Fibroblast of upper back skin (primary cell): Measurements from ENCODE around the gene WFS1.

Experiments
- DNase-seq: peaks from one replicate; pipeline ENCODE4 v3.0.0-alpha.2; 2013

WFS1 gene, protein sequence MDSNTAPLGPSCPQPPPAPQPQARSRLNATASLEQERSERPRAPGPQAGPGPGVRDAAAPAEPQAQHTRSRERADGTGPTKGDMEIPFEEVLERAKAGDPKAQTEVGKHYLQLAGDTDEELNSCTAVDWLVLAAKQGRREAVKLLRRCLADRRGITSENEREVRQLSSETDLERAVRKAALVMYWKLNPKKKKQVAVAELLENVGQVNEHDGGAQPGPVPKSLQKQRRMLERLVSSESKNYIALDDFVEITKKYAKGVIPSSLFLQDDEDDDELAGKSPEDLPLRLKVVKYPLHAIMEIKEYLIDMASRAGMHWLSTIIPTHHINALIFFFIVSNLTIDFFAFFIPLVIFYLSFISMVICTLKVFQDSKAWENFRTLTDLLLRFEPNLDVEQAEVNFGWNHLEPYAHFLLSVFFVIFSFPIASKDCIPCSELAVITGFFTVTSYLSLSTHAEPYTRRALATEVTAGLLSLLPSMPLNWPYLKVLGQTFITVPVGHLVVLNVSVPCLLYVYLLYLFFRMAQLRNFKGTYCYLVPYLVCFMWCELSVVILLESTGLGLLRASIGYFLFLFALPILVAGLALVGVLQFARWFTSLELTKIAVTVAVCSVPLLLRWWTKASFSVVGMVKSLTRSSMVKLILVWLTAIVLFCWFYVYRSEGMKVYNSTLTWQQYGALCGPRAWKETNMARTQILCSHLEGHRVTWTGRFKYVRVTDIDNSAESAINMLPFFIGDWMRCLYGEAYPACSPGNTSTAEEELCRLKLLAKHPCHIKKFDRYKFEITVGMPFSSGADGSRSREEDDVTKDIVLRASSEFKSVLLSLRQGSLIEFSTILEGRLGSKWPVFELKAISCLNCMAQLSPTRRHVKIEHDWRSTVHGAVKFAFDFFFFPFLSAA

GRCh38 chr4:6269616-6270511, at the start of gene WFS1:
Gene WFS1, plus strand, starts transcription at chr4:6269850. Its CDS starts 7,606 bp downstream, at chr4:6277456.
- DNase-seq, result peak; percentile 98

- no peak for DNase-seq
These were observed 48.3 kb upstream of the WFS1 start for GRCh38 chr4:6221301-6221850.

DNA sequence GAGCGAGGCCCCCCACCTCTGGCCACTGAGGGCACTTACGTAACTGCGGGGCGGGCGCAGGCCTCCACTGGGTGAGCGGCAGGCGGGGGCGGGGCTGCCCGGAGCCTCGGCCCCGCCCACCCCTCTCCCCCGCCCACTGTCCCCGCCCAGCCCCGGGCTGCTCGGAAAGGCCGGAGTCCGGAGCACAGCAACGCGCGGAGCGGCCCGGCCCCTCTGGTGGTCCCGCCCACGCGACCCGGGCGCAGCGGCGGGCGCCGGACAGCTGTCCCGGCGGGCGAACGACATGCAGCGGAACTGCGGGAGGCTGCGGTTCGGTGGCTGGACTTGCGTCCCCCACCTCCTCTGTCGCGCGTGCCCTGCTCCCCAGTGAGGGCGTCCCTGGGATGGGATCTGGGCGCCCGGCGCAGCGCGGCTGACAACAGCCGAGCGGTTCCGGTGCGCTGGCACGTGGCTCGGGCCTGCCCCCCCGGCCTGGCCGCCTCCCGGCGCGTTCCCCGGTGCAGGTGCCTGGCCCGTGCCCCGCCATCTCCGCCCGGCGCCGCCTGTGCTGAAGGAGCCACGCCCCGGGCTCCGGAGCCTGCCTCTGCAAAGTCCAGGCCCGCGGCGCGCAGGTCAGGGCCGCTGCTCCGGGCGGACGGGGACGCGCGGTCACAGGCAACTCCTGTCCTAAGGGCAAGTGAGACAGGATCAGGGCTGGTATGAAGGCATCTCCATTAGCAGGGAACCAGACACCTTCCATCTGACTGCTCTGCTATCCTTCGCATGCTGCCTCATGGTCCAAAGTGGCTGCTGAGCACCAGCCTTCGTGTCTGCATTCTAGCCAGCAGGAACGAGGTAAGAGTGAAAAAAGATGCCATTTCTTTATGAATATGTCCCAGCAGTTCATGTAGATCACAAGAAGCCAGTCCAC, 47.5 kb upstream of the WFS1 start:
- DNase-seq, result peak; percentile 7

- DNase-seq, result no peak
These were observed 46.8 kb upstream of the WFS1 start for GRCh38 chr4:6222761-6223292.

GRCh38 chr4:6224735-6225134, 44.9 kb upstream of the WFS1 start:
- DNase-seq, result no peak

GRCh38 chr4:6225469-6225868, 44.2 kb upstream of the WFS1 start:
- DNase-seq, result peak; percentile 11

GRCh38 chr4:6226506-6226905, 43.1 kb upstream of the WFS1 start:
- no peak for DNase-seq

- DNase-seq, result no peak
These were observed 42.1 kb upstream of the WFS1 start for GRCh38 chr4:6227412-6228157.

- DNase-seq, result no peak
These were observed 41.2 kb upstream of the WFS1 start for GRCh38 chr4:6228158-6229067.

- DNase-seq, result no peak
These were observed 40.6 kb upstream of the WFS1 start for GRCh38 chr4:6229095-6229494.

GRCh38 chr4:6229671-6230501, 39.8 kb upstream of the WFS1 start:
- no peak for DNase-seq

GRCh38 chr4:6230502-6230785, 39.2 kb upstream of the WFS1 start:
- DNase-seq, result no peak

GRCh38 chr4:6230827-6231662, 38.6 kb upstream of the WFS1 start:
- no peak for DNase-seq

DNA sequence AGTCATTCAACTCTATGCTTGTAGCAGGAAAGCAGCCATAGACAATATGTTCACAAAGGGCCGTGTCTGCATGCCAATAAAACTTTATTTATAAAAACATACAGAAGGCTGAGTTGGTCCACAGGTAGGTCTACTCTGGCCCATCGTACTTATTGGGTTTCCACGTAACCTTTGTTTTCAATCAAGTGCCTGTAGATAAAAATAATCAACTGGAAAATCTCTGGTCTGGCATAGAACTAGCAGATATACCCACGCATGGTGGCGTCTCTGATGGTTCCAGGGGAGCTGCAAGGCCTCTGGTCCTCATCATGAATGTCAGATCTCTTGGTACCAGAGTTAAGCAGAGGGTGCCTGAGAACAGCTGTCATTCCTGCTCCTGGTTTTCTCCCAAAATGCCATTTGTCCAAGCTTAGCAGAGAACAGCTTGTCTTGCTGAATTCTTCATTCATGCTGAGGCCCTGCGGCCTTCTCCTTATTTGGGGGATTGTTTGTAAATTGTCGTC, 37.9 kb upstream of the WFS1 start:
- no peak for DNase-seq

DNA sequence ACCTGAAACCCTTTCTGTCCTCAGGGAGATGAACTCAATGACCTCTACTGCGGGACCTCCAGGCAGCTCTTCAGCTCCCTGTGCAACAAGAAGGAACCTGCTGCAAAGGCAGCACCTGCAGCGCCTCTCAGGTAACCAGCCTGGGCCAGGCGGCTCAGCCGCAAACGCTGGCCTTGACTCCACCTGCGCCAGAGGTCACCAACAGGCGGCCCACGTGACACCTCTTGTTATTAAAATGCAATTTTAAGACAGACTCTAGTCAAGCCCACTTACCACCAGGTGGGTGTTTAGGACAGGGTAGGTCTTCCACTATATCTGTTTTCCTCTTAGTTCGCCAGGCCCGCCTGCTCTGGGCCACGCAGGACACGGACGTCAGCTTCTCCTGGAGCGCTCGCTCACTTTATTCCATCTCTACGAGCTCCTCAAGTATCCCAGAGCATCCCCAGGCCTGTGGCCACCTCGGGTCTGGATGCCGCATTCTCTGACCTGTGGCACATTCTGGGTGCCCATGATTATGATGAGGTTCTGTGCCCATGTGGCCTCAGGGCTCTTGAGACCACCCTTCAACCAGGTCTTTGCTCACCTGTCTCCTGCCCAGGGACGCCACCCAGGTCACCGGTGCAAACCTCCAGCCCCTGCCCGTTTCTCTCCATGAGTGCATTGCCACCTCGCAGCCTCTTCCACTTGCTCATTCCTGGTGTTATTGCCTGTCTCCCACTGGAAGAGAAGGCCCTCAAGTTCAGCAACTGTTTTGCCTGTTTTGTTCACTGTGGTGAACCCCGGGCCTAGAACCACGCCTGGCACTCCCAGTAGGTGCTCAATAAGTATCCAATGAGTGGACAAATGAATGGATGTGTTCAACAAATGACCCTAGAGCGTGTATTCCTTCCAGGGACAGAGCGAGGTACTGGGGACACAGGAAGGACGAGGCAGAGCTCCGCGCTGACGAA, 36.5 kb upstream of the WFS1 start:
- no peak for DNase-seq

GRCh38 chr4:6233929-6234328, 35.7 kb upstream of the WFS1 start:
- DNase-seq, result no peak
